Prostate gland (tissue), 2 donors: ENCODE data around the gene CLDN2. TPM values are rescaled to one million over a fixed set of nuclear protein-coding genes. Genes with fewer than 3 reads are reported as not detected.

Source experiments
- DNase-seq: peaks from one replicate; pipeline ENCODE4 v3.0.0-alpha.2; 2019; ENCODE audit warnings: low spot score
- H3K27ac ChIP-seq, 2 donors: fragments of 200-600 bp; sonication (generic); 2 replicates each; pipeline ENCODE4 v1.5.1; 2017 to 2019
- H3K27me3 ChIP-seq: fragments of 200-600 bp; sonication (generic); replicated peaks from 2 replicates; pipeline ENCODE4 v1.5.1; 2019; ENCODE audit not compliant: insufficient read depth
- H3K36me3 ChIP-seq, 2 donors: fragments of 200-600 bp; sonication (generic); 1 replicate in 1 of 2; 2 replicates in 1 of 2; pipeline versions ENCODE4 v1.5.1 to v1.8.1; 2017 to 2019
- H3K4me1 ChIP-seq: fragments of 200-600 bp; sonication (generic); replicated peaks from 2 replicates; pipeline ENCODE4 v1.5.1; 2019
- H3K4me3 ChIP-seq, 2 donors: fragments of 200-600 bp; sonication (generic); 2 replicates each; pipeline ENCODE4 v1.5.1; 2017 to 2019
- H3K9me3 ChIP-seq: fragments of 200-600 bp; sonication (generic); 2 replicates; pipeline ENCODE4 v1.5.1; 2017
- CTCF ChIP-seq, 4 experiments: fragments of 200-600 bp in 2 of 4; fragments of 450-650 bp in 2 of 4; sonication (generic) in 2 of 4; IDR thresholded peaks; 1 replicate in 3 of 4; 2 replicates in 1 of 4; pipeline ENCODE4 v1.5.1; 2016 to 2019; ENCODE audit warnings: antibody characterized with exemption in 4 of 4, mild to moderate bottlenecking in 2 of 4, moderate library complexity in 2 of 4
- POLR2A ChIP-seq: fragments of 450-650 bp; IDR thresholded peaks from one replicate; pipeline ENCODE4 v1.6.1; 2016; ENCODE audit warnings: antibody characterized with exemption, mild to moderate bottlenecking
- POLR2AphosphoS5 ChIP-seq: sonication (generic); formaldehyde crosslinking; IDR thresholded peaks from one replicate; pipeline ENCODE4 v1.6.1; 2017; ENCODE audit warnings: antibody characterized with exemption
- WGBS: methylation state at CpG from one replicate; pipeline ENCODE4 v1.1.5; 2018; 5-methylcytosine and 5-hydroxymethylcytosine counted together
- intact Hi-C: fragments of 100-400 bp; cut with DNase I; formaldehyde crosslinking; loops from one replicate; pipeline ENCODE4 v1.14.2; 2022
- total RNA-seq, 2 donors: library from RNA; depleted of rRNA; stranded (reverse); fragments of >200 nt; gene quantifications; one replicate each; pipeline ENCODE4 v1.1.0, GENCODE V29; 2016

The CLDN2 gene
- total RNA-seq, 2 donors from 2014 or later: 0.28 TPM; not detected in 1

- TF ChIP-seq CTCF (IDR thresholded peaks at IDR 0.05) (no peak), POLR2A (no peak), POLR2AphosphoS5 (no peak)
- H3K27me3 ChIP-seq: no peaks in the 10 kb centered on the region
- no peaks in the 10 kb centered on the region for H3K36me3 ChIP-seq
- no peak overlapping the region for H3K27ac ChIP-seq
- H3K9me3 ChIP-seq: no peaks in the 10 kb centered on the region
- intact Hi-C loops: no loop called here
- 56% methylated on average over 2 of the region's 2 CpGs for WGBS
- no peaks in the 10 kb centered on the region for H3K4me1 ChIP-seq
- no peak overlapping the region for H3K4me3 ChIP-seq
- no peak for DNase-seq
These were observed 20.9 kb upstream of the CLDN2 start for GRCh38 chrX:106899276-106899675.

- Histone ChIP-seq H3K4me1 (no peaks in the 10 kb centered on the region), H3K27ac (no peak overlapping the region), H3K4me3 (no peak overlapping the region), H3K27me3 (no peaks in the 10 kb centered on the region), H3K9me3 (no peaks in the 10 kb centered on the region), H3K36me3 (no peaks in the 10 kb centered on the region)
- no peak for TF ChIP-seq CTCF (IDR thresholded peaks at IDR 0.05)
- no peak for TF ChIP-seq POLR2A
- TF ChIP-seq POLR2AphosphoS5: no peak
- WGBS: 47% methylated on average over 1 of the region's 1 CpG
- DNase-seq: no peak
- intact Hi-C loops: loop anchor here (5.0 kb wide), 1 partner anchor 52 kb away; no protein-coding TSS in a partner anchor
These were observed 20.4 kb upstream of the CLDN2 start for GRCh38 chrX:106899841-106900240.

GRCh38 chrX:106901341-106901740, 18.9 kb upstream of the CLDN2 start:
- TF ChIP-seq CTCF (IDR thresholded peaks at IDR 0.05): no peak
- no peak for TF ChIP-seq POLR2AphosphoS5
- no peaks in the 10 kb centered on the region for H3K9me3 ChIP-seq
- H3K27me3 ChIP-seq: no peaks in the 10 kb centered on the region
- WGBS: 90% methylated on average over 3 of the region's 3 CpGs
- no peaks in the 10 kb centered on the region for H3K36me3 ChIP-seq
- H3K4me1 ChIP-seq: no peaks in the 10 kb centered on the region
- H3K27ac ChIP-seq: no peak overlapping the region
- H3K4me3 ChIP-seq: no peak overlapping the region
- intact Hi-C loops: loop anchor here (5.0 kb wide), 1 partner anchor 51 kb away; no protein-coding TSS in a partner anchor
- no peak for DNase-seq

GRCh38 chrX:106901781-106902219, 18.4 kb upstream of the CLDN2 start:
- 92% methylated on average over 4 of the region's 4 CpGs for WGBS
- Histone ChIP-seq H3K9me3 (no peaks in the 10 kb centered on the region), H3K27me3 (no peaks in the 10 kb centered on the region), H3K4me3 (no peak overlapping the region), H3K27ac (no peak overlapping the region), H3K4me1 (no peaks in the 10 kb centered on the region), H3K36me3 (no peaks in the 10 kb centered on the region)
- intact Hi-C loops: loop anchor here (5.0 kb wide), 1 partner anchor 51 kb away; no protein-coding TSS in a partner anchor
- TF ChIP-seq POLR2A (no peak), POLR2AphosphoS5 (no peak), CTCF (IDR thresholded peaks at IDR 0.05) (no peak)
- DNase-seq: no peak

- Histone ChIP-seq H3K4me3 (no peak overlapping the region), H3K4me1 (no peaks in the 10 kb centered on the region), H3K27me3 (no peaks in the 10 kb centered on the region), H3K9me3 (no peaks in the 10 kb centered on the region), H3K27ac (no peak overlapping the region), H3K36me3 (no peaks in the 10 kb centered on the region)
- intact Hi-C loops: loop anchor here (5.0 kb wide), 1 partner anchor 50 kb away; no protein-coding TSS in a partner anchor
- 100% methylated on average over 1 of the region's 2 CpGs for WGBS
- no peak for DNase-seq
- no peak for TF ChIP-seq POLR2A
- TF ChIP-seq CTCF (IDR thresholded peaks at IDR 0.05): no peak
- TF ChIP-seq POLR2AphosphoS5: no peak
These were observed 17.5 kb upstream of the CLDN2 start for GRCh38 chrX:106902684-106903083.
